A549 (cell line): ENCODE results near the gene TRERF1. TPM values are rescaled to one million over a fixed set of nuclear protein-coding genes. Genes with fewer than 3 reads are reported as not detected.

Experiments used
- ATAC-seq, 2 experiments: fragments of 200-7000 bp in 1 of 2; fragments of >200 bp in 1 of 2; cut with Nextera tagmentation in 1 of 2; cut with Tn5 transposase in 1 of 2; 3 replicates each; pipeline versions ENCODE4 v1.8.0 to v1.9.1; 2018 to 2020; ENCODE audit warnings: mild to moderate bottlenecking in 1 of 2, moderate library complexity in 1 of 2
- CTCF ChIA-PET: fragments of 300-600 bp; sonication (Branson Sonifier 250); formaldehyde crosslinking; extraction: SDS; loops from one replicate; lab custom pipeline; 2021; ENCODE audit warnings: antibody characterized with exemption, inconsistent platforms; lab: Yijun Ruan, JAX
- POLR2A ChIA-PET: fragments of 350-600 bp; formaldehyde crosslinking; extraction: SDS; loops from one replicate; lab custom pipeline; 2021; ENCODE audit warnings: antibody characterized with exemption, inconsistent platforms; lab: Yijun Ruan, JAX
- DNase-seq, 2 experiments: peaks; one replicate each; pipeline versions ENCODE4 v3.0.0 to v3.0.0-alpha.2; 2011 to 2016; ENCODE audit warnings: low read depth in 1 of 2, low spot score in 1 of 2
- FAIRE-seq: peaks from 2 replicates; lab custom pipeline; 2011; peaks lifted over from hg19 to GRCh38; lab: Jason Lieb, UNC
- H3K27ac ChIP-seq, 2 experiments: fragments of >200 bp; sonication (Bioruptor Twin); formaldehyde crosslinking; 3 replicates each; pipeline ENCODE4 v1.5.1; 2016 to 2017
- H3K4me1 ChIP-seq: fragments of >200 bp; sonication (Bioruptor Twin); formaldehyde crosslinking; 3 replicates; pipeline ENCODE4 v1.6.1; 2016
- H3K4me2 ChIP-seq: fragments of >200 bp; sonication (Bioruptor Twin); formaldehyde crosslinking; 3 replicates; pipeline ENCODE4 v1.6.1; 2016
- H3K4me3 ChIP-seq: fragments of >200 bp; sonication (Bioruptor Twin); formaldehyde crosslinking; 3 replicates; pipeline ENCODE4 v1.5.1; 2016
- H3K9me3 ChIP-seq: fragments of >200 bp; sonication (Bioruptor Twin); formaldehyde crosslinking; 3 replicates; pipeline ENCODE4 v1.6.1; 2016
- BHLHE40 ChIP-seq: IDR thresholded peaks from 2 replicates; pipeline ENCODE4 v1.6.1; 2012; ENCODE audit warnings: low read depth, low read length, inconsistent platforms
- CBX2 ChIP-seq: fragments of 200-600 bp; sonication (generic); IDR thresholded peaks from 2 replicates; pipeline ENCODE4 v1.6.1; 2016; ENCODE audit warnings: low read depth, mild to moderate bottlenecking, borderline replicate concordance
- CEBPB ChIP-seq, 2 experiments: fragments of >200 bp in 1 of 2; sonication (Bioruptor Twin) in 1 of 2; formaldehyde crosslinking in 1 of 2; IDR thresholded peaks; 2 replicates each; pipeline ENCODE4 v1.6.1; 2012 to 2016
- EHF ChIP-seq: fragments of 250-450 bp; sonication (Bioruptor Pico); IDR thresholded peaks from 2 replicates; pipeline ENCODE4 v1.5.0; 2020; ENCODE audit warnings: mild to moderate bottlenecking
- HEYL ChIP-seq: fragments of 250-450 bp; sonication (Bioruptor Pico); IDR thresholded peaks from 2 replicates; pipeline ENCODE4 v1.8.0; 2021; ENCODE audit warnings: mild to moderate bottlenecking, moderate library complexity
- HMGXB4 ChIP-seq: fragments of 250-450 bp; sonication (Bioruptor Pico); IDR thresholded peaks from 2 replicates; pipeline ENCODE4 v1.5.0; 2021; ENCODE audit warnings: mild to moderate bottlenecking, moderate library complexity, borderline replicate concordance
- HOXB13 ChIP-seq: fragments of 250-450 bp; sonication (Bioruptor Pico); IDR thresholded peaks from 2 replicates; pipeline ENCODE4 v1.5.0; 2020; ENCODE audit warnings: low read depth, mild to moderate bottlenecking, moderate library complexity
- HOXB5 ChIP-seq: fragments of 250-450 bp; sonication (Bioruptor Pico); IDR thresholded peaks from 2 replicates; pipeline ENCODE4 v1.5.0; 2020; ENCODE audit warnings: mild to moderate bottlenecking, moderate library complexity
- JUN ChIP-seq, 2 experiments: fragments of >200 bp; sonication (Bioruptor Twin); formaldehyde crosslinking; IDR thresholded peaks; 2 replicates in 1 of 2; 3 replicates in 1 of 2; pipeline ENCODE4 v1.6.1; 2016 to 2017
- JUNB ChIP-seq: fragments of >200 bp; sonication (Bioruptor Twin); formaldehyde crosslinking; IDR thresholded peaks from 2 replicates; pipeline ENCODE4 v1.6.1; 2016
- KDM1A ChIP-seq: fragments of 200-600 bp; sonication (generic); IDR thresholded peaks from 2 replicates; pipeline ENCODE4 v1.6.1; 2016; ENCODE audit warnings: low read depth, mild to moderate bottlenecking
- KDM5A ChIP-seq: fragments of 200-600 bp; sonication (generic); IDR thresholded peaks from 2 replicates; pipeline ENCODE4 v1.6.1; 2016; ENCODE audit warnings: antibody characterized with exemption, mild to moderate bottlenecking
- MAFK ChIP-seq: fragments of 450-650 bp; IDR thresholded peaks from 2 replicates; pipeline ENCODE4 v1.6.1; 2014; ENCODE audit not compliant: partially characterized antibody
- MAX ChIP-seq: IDR thresholded peaks from 2 replicates; pipeline ENCODE4 v1.6.1; 2012
- MAZ ChIP-seq: fragments of 150-350 bp; IDR thresholded peaks from 2 replicates; pipeline ENCODE4 v1.6.1; 2014; ENCODE audit warnings: antibody characterized with exemption, low read depth, low read length, borderline replicate concordance
- RAD21 ChIP-seq, 2 experiments: fragments of >200 bp in 1 of 2; sonication (Bioruptor Twin) in 1 of 2; formaldehyde crosslinking in 1 of 2; IDR thresholded peaks in 1 of 2; conservative IDR thresholded peaks in 1 of 2; 2 replicates in 1 of 2; 3 replicates in 1 of 2; pipeline ENCODE4 v1.6.1; 2012 to 2018; ENCODE audit warnings: inconsistent platforms in 1 of 2
- REST ChIP-seq: fragments of 200-600 bp; sonication (generic); IDR thresholded peaks from 2 replicates; pipeline ENCODE4 v1.6.1; 2016; ENCODE audit warnings: antibody characterized with exemption, mild to moderate bottlenecking, moderate library complexity
- RFX5 ChIP-seq: fragments of 450-650 bp; IDR thresholded peaks from 2 replicates; pipeline ENCODE4 v1.7.1; 2014; ENCODE audit warnings: antibody characterized with exemption, mild to moderate bottlenecking, moderate library complexity
- RNF2 ChIP-seq: fragments of 200-600 bp; sonication (generic); IDR thresholded peaks from 2 replicates; pipeline ENCODE4 v1.6.1; 2016; ENCODE audit warnings: low read depth, mild to moderate bottlenecking, antibody characterized with exemption, moderate library complexity, borderline replicate concordance
- ZC3H11A ChIP-seq: fragments of 450-650 bp; IDR thresholded peaks from 2 replicates; pipeline ENCODE4 v1.6.1; 2014; ENCODE audit warnings: antibody characterized with exemption, mild to moderate bottlenecking
- ZFP36 ChIP-seq: fragments of 450-650 bp; IDR thresholded peaks from 2 replicates; pipeline ENCODE4 v1.6.1; 2014; ENCODE audit warnings: borderline replicate concordance; ENCODE audit not compliant: partially characterized antibody
- ZSCAN20 ChIP-seq: fragments of 250-450 bp; sonication (Bioruptor Pico); IDR thresholded peaks from 2 replicates; pipeline ENCODE4 v1.8.0; 2022; ENCODE audit warnings: mild to moderate bottlenecking, moderate library complexity
- WGBS: methylation state at CpG from one replicate; pipeline ENCODE4 v1.1.6; 2017; ENCODE audit errors: missing lambda C conversion rate; 5-methylcytosine and 5-hydroxymethylcytosine counted together
- polyA plus RNA-seq, 4 experiments: library from polyadenylated mRNA; depleted of rRNA in 3 of 4; stranded (reverse); fragments of >200 nt; fragmentation: RNase III in 1 of 4; extraction: RNeasy Plus Mini Kit Qiagen cat#74134 plus additional on column Dnase treatment in 1 of 4; gene quantifications; 2 replicates in 3 of 4; 3 replicates in 1 of 4; pipeline ENCODE4 v1.2.3, GENCODE V29; 2011 to 2017

Gene TRERF1
- polyA plus RNA-seq, 2 of the 4 experiments (the other 2 are of a cell fraction), result 2.4 to 3.5 TPM

GRCh38 chr6:42336431-42336830, 115.3 kb downstream of the TRERF1 start:
- DNase-seq (no peak), FAIRE-seq (no peak)
- CTCF ChIA-PET, result interaction anchor here (0.9 to 1.2 kb wide), 2 partner anchors 74 to 122 kb away, joined by 3 to 4 read pairs; no protein-coding TSS in a partner anchor
- no peak overlapping the region for H3K4me3 ChIP-seq
- no peak for TF ChIP-seq KDM5A
- no peak for TF ChIP-seq CBX2
- no peak for TF ChIP-seq JUN (IDR thresholded peaks at IDR 0.05)
- no peak for TF ChIP-seq MAZ
- no peak for TF ChIP-seq ZC3H11A
- no peak for TF ChIP-seq JUNB
- TF ChIP-seq RNF2, result no peak
- TF ChIP-seq CEBPB (IDR thresholded peaks at IDR 0.05), result no peak
- no peak for TF ChIP-seq HOXB5
- TF ChIP-seq MAX, result no peak
- TF ChIP-seq BHLHE40, result no peak
- no peak for TF ChIP-seq HMGXB4 (CRISPR knock-in tag)
- TF ChIP-seq EHF, result no peak
- TF ChIP-seq ZFP36, result no peak
- TF ChIP-seq ZSCAN20, result no peak
- no peak for TF ChIP-seq RFX5
- TF ChIP-seq, all 56 proteins: peak for 0
- H3K4me1 ChIP-seq, result peaks cover 26% of the 10 kb centered on the region
- 99% methylated on average over 5 of the region's 5 CpGs for WGBS
- H3K9me3 ChIP-seq, result no peaks in the 10 kb centered on the region
- no peak overlapping the region for H3K27ac ChIP-seq
- ATAC-seq, result no peak
- POLR2A ChIA-PET, result no interaction called here
- no peak overlapping the region for H3K4me2 ChIP-seq

GRCh38 chr6:42335896-42336295, 115.8 kb downstream of the TRERF1 start:
- ChIA-PET POLR2A (no interaction called here), CTCF (no interaction called here)
- FAIRE-seq (no peak), DNase-seq (no peak), ATAC-seq (no peak)
- 97% methylated on average over 5 of the region's 5 CpGs for WGBS
- Histone ChIP-seq H3K4me1 (peaks cover 26% of the 10 kb centered on the region), H3K9me3 (no peaks in the 10 kb centered on the region), H3K27ac (no peak overlapping the region), H3K4me3 (no peak overlapping the region), H3K4me2 (no peak overlapping the region)
- TF ChIP-seq KDM5A (no peak), HEYL (CRISPR knock-in tag) (no peak), RAD21 (conservative IDR thresholded peaks at IDR 0.05 in 1 of 2, IDR thresholded peaks at IDR 0.05 in 1 of 2) (no peak), ZSCAN20 (no peak), MAFK (no peak), REST (no peak), RFX5 (no peak), KDM1A (no peak), HOXB5 (no peak), HOXB13 (CRISPR knock-in tag) (no peak)
